Raji (cell line): ENCODE results near the gene NCAN.

Experiments
- POLR2A ChIP-seq: IDR thresholded peaks from 2 replicates; pipeline ENCODE4 v1.6.1; 2011; ENCODE audit warnings: low read depth, low read length, control low read depth; ENCODE audit not compliant: insufficient read depth

The NCAN gene

GRCh38 chr19:19259741-19260140 is 48.0 kb downstream of the NCAN start:
- TF ChIP-seq POLR2A: no peak

DNA sequence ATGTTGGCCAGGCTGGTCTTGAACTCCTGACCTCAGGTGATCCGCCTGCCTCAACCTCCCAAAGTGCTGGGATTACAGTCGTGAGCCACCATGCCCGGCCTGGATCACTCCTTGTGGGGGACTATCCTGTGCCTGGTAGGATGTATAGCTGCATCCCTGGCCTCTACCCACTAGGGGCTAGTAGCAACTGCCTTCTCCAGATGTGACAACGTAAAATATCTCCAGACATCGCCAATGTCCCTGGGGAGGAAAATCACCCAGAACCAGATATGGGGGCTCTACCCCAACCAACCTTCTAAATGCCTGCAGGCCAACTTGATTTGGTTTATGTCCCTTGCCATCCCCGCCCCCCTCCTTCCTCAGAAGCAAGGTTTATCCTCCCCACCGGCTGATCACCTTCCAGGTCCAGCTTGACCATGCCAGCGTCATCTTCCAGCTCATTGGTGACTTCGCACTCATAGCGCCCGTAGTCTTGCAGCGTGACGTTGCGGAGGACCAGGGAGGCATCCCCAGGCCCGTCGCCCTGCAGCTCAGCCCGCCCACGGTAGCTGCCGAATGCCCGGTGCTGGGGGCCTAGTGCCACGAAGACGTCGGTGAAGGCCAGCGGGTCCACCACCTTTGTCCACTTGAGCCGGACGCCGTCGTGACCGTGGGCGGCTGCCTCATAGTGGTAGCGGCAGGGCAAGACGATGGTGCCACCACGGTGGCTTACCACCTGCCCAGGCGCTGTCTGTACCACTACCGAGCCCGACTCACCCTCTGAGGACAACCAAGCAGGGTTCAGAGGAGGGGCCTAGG is 48.9 kb downstream of the NCAN start:
- TF ChIP-seq POLR2A: no peak

DNA sequence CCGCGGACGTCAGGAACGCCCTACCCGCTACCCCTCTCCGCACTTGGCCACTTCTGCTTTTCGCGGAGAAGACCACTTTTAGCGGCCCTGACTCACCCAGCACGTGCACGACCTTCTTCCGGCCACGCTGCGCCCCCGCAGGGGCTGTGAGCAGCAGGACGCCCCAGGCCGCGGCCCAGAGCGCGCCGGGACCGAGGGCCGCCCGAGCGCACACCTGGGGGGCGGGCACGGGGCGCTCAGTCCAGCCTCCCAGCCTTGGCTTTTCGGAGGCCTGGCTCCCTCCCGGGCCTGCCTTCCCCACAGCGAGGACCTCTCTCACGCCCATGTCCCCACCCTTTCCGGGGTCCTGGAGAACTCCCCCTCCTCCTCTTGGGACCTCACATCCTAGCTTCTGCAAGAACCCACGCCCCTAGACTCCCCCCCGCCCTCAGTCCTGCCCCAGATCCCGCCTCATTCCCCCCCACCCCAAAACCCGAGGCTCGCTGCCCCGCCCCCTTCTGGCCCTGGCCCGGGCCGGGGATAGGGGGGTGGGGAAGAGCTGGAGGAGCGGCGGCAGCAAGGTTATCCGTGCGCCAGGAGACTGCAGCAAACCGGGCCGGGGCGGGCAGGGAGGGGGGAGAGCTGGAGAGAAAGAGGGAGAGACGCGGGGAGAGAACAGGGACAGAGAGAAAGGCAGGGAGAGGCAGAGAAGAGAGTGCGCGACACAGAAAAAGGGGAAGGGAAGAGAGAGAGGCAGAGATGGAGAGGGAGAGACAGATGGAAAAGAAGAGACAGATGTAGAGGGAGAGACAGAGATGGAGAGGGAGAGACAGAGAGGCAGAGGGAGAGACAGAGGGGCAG is 49.8 kb downstream of the NCAN start:
- no peak for TF ChIP-seq POLR2A

DNA sequence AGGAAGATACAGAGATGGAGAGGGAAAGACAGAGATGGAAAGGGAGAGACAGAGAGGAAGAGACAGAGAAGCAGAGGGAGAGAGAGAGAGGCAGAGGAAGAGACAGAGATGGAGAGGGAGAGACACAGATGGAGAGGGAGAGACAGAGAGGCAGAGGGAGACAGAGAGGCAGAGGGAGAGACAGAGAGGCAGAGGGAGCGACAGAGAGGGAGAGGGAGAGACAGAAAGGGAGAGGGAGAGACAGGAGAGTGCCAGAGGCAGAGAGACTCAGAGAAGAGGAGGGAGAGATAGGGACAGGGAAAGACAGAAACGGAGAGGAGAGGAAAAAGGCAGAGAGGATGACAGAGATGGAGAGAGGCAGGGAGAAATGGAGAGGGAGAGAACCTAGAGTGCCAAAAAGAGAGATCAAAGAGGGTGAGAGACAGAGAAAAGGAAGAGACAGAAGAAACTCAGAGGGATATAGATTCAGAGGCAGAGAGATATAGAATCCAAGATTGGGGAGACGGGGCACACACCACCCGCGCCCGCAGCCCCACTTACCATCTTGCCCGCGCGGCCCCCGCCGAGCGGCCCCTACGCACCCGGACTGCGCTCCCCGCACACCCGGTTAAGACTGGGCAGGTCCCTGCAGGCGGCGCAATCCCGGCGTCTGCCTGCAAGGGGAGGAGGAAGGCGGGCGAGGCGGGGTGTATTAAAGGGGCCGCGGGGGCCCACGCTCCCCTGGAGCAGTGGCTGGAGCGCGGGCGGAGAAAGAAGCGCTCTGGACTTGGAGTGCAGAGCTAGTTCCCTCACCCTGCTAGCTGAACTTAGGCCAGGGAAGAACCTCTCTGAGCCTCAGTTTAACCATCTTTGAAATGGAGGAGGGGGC is 50.7 kb downstream of the NCAN start:
- no peak for TF ChIP-seq POLR2A

- TF ChIP-seq POLR2A: no peak
Observed at GRCh38 chr19:19263886-19264487, 52.2 kb downstream of the NCAN start.

- TF ChIP-seq POLR2A: no peak
Observed at GRCh38 chr19:19267305-19267704, 55.5 kb downstream of the NCAN start.

- no peak for TF ChIP-seq POLR2A
Observed at GRCh38 chr19:19268453-19269385, 57.0 kb downstream of the NCAN start.

DNA sequence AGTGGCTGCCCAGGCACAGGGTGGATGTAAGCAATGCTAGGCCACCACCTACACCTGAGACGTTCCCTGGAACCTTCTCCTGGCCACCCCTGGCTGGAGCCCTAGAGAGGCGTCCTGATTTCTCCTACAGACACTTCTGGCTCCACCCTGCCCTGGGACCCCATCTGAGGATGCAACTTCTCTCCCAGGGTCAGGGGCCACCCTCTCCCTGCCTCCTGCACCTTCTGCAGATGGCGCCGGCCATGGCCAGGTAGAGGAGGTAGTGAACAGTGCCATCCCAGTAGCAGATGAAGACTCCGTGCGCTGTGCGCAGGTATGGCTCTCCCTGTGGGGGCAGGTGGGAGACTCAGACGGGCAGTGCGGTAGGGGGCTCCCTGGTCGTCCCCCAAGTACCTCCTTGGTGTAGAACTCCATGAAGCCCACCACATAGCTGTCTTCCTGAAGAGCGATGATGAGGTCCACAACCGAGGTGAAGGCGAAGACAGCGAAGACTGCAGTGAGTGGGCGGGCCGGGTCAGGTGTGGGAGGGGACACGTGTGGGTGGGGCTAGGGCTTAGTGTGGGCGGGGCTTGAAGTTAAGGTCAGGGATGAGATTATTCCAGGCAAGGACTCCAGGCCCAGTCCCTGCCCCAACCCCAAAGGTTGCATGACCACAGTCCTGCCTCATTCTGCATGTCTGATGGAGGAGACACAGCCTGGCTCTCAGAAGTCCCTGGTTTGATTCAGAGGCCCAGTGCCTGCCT is 58.4 kb downstream of the NCAN start:
- TF ChIP-seq POLR2A: no peak

- TF ChIP-seq POLR2A: no peak
Observed at GRCh38 chr19:19270749-19271571, 59.2 kb downstream of the NCAN start.

DNA sequence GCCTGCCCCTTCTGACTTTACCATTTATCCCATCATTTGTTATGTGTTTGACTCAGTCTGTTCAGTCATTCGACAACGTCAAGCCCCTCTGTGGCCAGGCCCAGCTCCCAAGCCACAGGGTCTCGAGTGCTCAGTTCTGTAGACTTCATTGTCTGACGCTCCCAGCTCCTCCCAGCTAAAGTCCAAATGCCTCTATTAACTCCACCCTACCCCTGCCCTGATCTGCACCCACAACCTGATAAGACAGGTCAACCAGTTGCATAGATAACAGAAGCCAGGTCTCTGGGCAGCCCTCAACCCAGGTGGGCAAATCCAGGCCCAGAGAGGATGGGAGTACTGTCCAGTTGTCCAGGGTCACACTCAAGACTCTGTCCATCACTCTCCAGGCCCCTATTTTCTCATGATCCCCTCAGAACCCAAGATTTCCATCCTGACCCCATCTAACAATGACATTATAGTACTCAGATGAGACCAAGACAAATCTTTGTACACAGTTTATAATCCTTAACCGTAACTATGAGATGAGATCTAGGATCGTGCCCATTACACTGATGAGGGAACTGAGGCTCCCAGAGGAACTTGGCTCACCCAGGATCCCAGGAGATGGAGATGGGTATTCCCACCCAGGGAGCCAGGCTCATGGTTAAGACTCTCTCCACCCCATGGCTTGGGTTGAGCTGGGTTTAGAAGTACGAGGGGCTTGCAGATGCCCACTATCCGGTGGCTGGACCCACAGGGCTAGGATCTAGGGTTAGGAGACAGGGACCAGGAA is 60.3 kb downstream of the NCAN start:
- TF ChIP-seq POLR2A: no peak

GRCh38 chr19:19274146-19274545 is 62.4 kb downstream of the NCAN start:
- TF ChIP-seq POLR2A: no peak
